ENCODE measurements around the gene LOXL4. TPM values are rescaled to one million over a fixed set of nuclear protein-coding genes. Genes with fewer than 3 reads are reported as not detected.
A peak's percentile ranks its signal among the peaks of the same experiment; 100 is the strongest.

LOXL4 gene
- total RNA-seq, 3 donors from 2014 or later (not counting 1 experiment from before 2014, with no cell fraction given) = 0.23 TPM; not detected in 2

DNA sequence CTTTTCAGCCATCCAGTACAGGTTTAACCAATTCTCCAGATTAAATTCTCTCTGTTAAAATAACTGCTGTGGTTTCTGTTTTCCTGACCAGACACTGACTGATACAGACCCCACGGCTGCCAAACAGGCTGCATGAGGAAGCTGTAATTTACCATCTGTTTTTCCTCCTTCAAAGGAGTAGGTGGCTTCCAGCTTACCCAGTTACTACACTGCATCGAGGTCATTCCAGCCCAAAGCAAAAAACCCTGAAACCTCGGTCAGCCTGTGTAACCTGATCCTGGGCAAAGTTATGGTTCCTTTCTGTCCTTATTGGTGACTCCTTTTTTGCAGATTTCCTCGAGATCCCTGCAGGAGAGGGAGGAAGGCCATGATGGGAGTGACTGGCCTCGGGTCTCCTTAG, 27.9 kb upstream of the LOXL4 start:
- Mint-ChIP-seq H3K4me3 (no peak overlapping the region), H3K27me3 (ENCODE audit: low read depth in 2 of 2) (peaks cover 6 to 12% of the 10 kb centered on the region in 2 donors), H3K4me1 (peaks cover 9 to 16% of the 10 kb centered on the region in 2 donors), H3K27ac (no peak overlapping the region), H3K9me3 (no peaks in the 10 kb centered on the region), H3K36me3 (no peaks in the 10 kb centered on the region)
- peaks cover 2% of the 10 kb centered on the region for H3K27me3 ChIP-seq (ENCODE audit: control insufficient read depth, insufficient read depth, low read length)
- no peak for DNase-seq
- no peak overlapping the region for H3K4me3 ChIP-seq (ENCODE audit: low read length)
- WGBS (ENCODE audit: insufficient coverage) = 38% methylated on average over 5 of the region's 5 CpGs
- intact Hi-C loops (cut with micrococcal nuclease) = no loop called here
- TF ChIP-seq, protein P1, sequence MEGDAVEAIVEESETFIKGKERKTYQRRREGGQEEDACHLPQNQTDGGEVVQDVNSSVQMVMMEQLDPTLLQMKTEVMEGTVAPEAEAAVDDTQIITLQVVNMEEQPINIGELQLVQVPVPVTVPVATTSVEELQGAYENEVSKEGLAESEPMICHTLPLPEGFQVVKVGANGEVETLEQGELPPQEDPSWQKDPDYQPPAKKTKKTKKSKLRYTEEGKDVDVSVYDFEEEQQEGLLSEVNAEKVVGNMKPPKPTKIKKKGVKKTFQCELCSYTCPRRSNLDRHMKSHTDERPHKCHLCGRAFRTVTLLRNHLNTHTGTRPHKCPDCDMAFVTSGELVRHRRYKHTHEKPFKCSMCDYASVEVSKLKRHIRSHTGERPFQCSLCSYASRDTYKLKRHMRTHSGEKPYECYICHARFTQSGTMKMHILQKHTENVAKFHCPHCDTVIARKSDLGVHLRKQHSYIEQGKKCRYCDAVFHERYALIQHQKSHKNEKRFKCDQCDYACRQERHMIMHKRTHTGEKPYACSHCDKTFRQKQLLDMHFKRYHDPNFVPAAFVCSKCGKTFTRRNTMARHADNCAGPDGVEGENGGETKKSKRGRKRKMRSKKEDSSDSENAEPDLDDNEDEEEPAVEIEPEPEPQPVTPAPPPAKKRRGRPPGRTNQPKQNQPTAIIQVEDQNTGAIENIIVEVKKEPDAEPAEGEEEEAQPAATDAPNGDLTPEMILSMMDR (IDR thresholded peaks at IDR 0.05) = no peak
- no peaks in the 10 kb centered on the region for H3K9me3 ChIP-seq (ENCODE audit: control insufficient read depth, insufficient read depth, low read length)
- no peaks in the 10 kb centered on the region for H3K36me3 ChIP-seq (ENCODE audit: control insufficient read depth, insufficient read depth, low read length)
- no peak for ATAC-seq
- peaks cover 13% of the 10 kb centered on the region for H3K4me1 ChIP-seq (ENCODE audit: control insufficient read depth, insufficient read depth, low read length)
- H3K27ac ChIP-seq (ENCODE audit: low read length) = no peak overlapping the region

DNA sequence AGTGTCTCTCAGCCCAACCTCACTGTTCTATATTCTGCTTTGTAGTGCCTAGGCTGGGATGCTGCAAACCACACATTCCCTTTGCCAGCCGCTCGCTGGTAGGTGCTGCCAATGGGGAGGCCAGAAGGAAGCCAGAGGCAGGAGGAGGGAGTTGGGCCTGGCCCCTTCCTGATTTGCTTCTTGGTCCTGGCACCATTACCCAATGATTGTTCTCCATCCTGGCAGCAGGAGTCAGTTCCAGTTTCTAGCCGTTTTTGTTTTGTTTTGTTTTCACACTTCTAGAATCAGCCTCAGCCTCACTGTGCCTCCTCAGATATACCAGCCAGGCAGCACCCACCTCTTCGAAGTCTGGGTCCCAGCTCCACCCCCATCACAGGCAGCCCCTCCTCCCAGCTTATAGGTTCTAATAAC, 27.4 kb upstream of the LOXL4 start:
- Mint-ChIP-seq H3K4me1 (peaks cover 9 to 16% of the 10 kb centered on the region in 2 donors), H3K4me3 (no peak overlapping the region), H3K27ac (peak overlapping the region in 1 of 2 donors; percentile 24), H3K9me3 (no peaks in the 10 kb centered on the region), H3K36me3 (no peaks in the 10 kb centered on the region), H3K27me3 (ENCODE audit: low read depth in 2 of 2) (peaks cover 6 to 9% of the 10 kb centered on the region in 2 donors)
- peaks cover 13% of the 10 kb centered on the region for H3K4me1 ChIP-seq (ENCODE audit: control insufficient read depth, insufficient read depth, low read length)
- no peak overlapping the region for H3K27ac ChIP-seq (ENCODE audit: low read length)
- H3K4me3 ChIP-seq (ENCODE audit: low read length) = no peak overlapping the region
- TF ChIP-seq, protein P1 (IDR thresholded peaks at IDR 0.05) = no peak
- H3K9me3 ChIP-seq (ENCODE audit: control insufficient read depth, insufficient read depth, low read length) = no peaks in the 10 kb centered on the region
- no peaks in the 10 kb centered on the region for H3K27me3 ChIP-seq (ENCODE audit: control insufficient read depth, insufficient read depth, low read length)
- ATAC-seq (peak; percentile 26 to 57 (median 52)), DNase-seq (peak in 1 of 2 donors; percentile 5)
- H3K36me3 ChIP-seq (ENCODE audit: control insufficient read depth, insufficient read depth, low read length) = no peaks in the 10 kb centered on the region
- 50% methylated on average over 4 of the region's 4 CpGs for WGBS (ENCODE audit: insufficient coverage)
- intact Hi-C loops (cut with micrococcal nuclease) = no loop called here

DNA sequence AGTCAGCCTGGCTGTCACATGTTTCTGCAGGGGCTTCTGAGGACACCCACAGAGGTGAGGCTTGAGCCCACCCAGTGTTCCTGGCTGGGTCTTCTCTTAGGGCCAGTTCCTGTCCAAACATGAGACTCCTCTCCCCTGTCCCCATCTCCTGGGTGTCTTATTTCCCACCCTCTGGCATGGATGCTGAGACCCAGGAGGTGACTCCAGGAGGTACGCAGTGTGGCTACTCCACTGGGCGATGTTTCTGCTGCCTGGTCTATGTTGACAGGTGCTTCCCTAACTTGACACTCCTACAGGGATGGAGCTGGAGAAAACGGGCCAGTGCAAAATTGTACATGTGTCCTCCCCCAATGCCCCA, 26.3 kb upstream of the LOXL4 start:
- TF ChIP-seq, protein P1 (IDR thresholded peaks at IDR 0.05) = no peak
- Mint-ChIP-seq H3K9me3 (no peaks in the 10 kb centered on the region), H3K36me3 (no peaks in the 10 kb centered on the region), H3K4me1 (peaks cover 9 to 16% of the 10 kb centered on the region in 2 donors), H3K27me3 (ENCODE audit: low read depth in 2 of 2) (peaks cover 5 to 6% of the 10 kb centered on the region in 2 donors), H3K27ac (no peak overlapping the region), H3K4me3 (no peak overlapping the region)
- 89% methylated on average over 3 of the region's 3 CpGs for WGBS (ENCODE audit: insufficient coverage)
- no peaks in the 10 kb centered on the region for H3K36me3 ChIP-seq (ENCODE audit: control insufficient read depth, insufficient read depth, low read length)
- H3K4me3 ChIP-seq (ENCODE audit: low read length) = no peak overlapping the region
- no peaks in the 10 kb centered on the region for H3K27me3 ChIP-seq (ENCODE audit: control insufficient read depth, insufficient read depth, low read length)
- intact Hi-C loops (cut with micrococcal nuclease) = no loop called here
- peaks cover 13% of the 10 kb centered on the region for H3K4me1 ChIP-seq (ENCODE audit: control insufficient read depth, insufficient read depth, low read length)
- H3K27ac ChIP-seq (ENCODE audit: low read length) = no peak overlapping the region
- H3K9me3 ChIP-seq (ENCODE audit: control insufficient read depth, insufficient read depth, low read length) = no peaks in the 10 kb centered on the region
- DNase-seq = no peak
- no peak for ATAC-seq

DNA sequence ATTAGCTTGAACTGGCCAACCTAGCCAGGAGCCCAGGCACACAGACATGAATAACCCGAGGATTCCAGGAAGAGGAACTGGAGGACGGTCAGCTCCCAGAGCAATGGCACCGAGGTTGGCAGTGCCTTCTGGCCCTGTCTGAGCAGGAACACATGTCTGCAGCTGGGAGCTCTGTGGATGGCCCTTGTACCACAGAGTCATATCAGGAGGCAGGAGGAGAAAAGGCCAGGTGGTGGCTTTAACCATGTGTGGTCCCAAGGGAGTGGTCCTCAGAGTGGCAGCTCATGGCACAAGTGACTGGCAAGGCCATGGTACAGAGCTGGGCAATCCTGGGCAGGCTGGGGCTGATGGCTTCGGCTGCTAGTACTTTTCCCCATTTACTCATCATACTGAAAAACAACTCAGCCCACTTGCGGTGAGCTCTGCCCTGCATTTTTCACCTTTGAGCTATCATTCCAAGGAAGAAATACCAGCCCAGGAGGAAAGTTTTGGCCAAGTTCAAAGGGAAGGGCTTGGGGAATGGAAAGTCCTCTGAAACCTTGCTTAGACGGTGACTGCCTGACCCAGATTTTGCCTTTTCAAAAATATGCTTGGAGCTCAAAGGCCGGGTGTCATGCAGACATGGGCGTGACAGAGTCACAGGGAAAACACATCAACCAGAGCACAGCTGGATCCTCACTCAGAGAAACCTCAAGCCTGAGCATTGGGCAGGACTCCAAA, 25.7 kb upstream of the LOXL4 start:
- Mint-ChIP-seq H3K9me3 (no peaks in the 10 kb centered on the region), H3K4me3 (no peak overlapping the region), H3K4me1 (peaks cover 9 to 16% of the 10 kb centered on the region in 2 donors), H3K27me3 (ENCODE audit: low read depth in 2 of 2) (peaks cover 5 to 6% of the 10 kb centered on the region in 2 donors), H3K27ac (no peak overlapping the region), H3K36me3 (no peaks in the 10 kb centered on the region)
- Histone ChIP-seq H3K27ac (ENCODE audit: low read length) (no peak overlapping the region), H3K36me3 (ENCODE audit: control insufficient read depth, insufficient read depth, low read length) (no peaks in the 10 kb centered on the region), H3K9me3 (ENCODE audit: control insufficient read depth, insufficient read depth, low read length) (no peaks in the 10 kb centered on the region), H3K27me3 (ENCODE audit: control insufficient read depth, insufficient read depth, low read length) (no peaks in the 10 kb centered on the region), H3K4me1 (ENCODE audit: control insufficient read depth, insufficient read depth, low read length) (peaks cover 13% of the 10 kb centered on the region), H3K4me3 (ENCODE audit: low read length) (no peak overlapping the region)
- ATAC-seq (no peak), DNase-seq (no peak)
- intact Hi-C loops (cut with micrococcal nuclease) = no loop called here
- TF ChIP-seq, protein P1 (IDR thresholded peaks at IDR 0.05) = no peak
- 62% methylated on average over 8 of the region's 8 CpGs for whole genome bisulfite sequencing (ENCODE audit: insufficient coverage)
